ENCODE data around the gene SPAAR. TPM values are rescaled to one million over a fixed set of nuclear protein-coding genes. Genes with fewer than 3 reads are reported as not detected.

Gene SPAAR
- total RNA-seq, 1 donor from 2014 or later = 4.0 TPM

- Histone ChIP-seq H3K4me1 (peaks cover 6 to 42% of the 10 kb centered on the region in 2 donors), H3K4me3 (no peak overlapping the region), H3K9me3 (no peaks in the 10 kb centered on the region), H3K36me3 (no peaks in the 10 kb centered on the region), H3K27me3 (no peaks in the 10 kb centered on the region), H3K27ac (peak overlapping the region; percentile 69 to 87)
- intact Hi-C loops (cut with DNase I) = loop anchor here (5.0 to 10.0 kb wide), 2 partner anchors 319 to 444 kb away; partner anchors contain the start of genes GNE and RUSC2
- DNase-seq (ENCODE audit: low spot score in 2 of 2) = no peak
- TF ChIP-seq CTCF (IDR thresholded peaks at IDR 0.05) = no peak
These were observed 29.4 kb downstream of the SPAAR start for GRCh38 chr9:35938474-35939356.

GRCh38 chr9:35939679-35940250 lies 30.5 kb downstream of the SPAAR start:
- DNase-seq (ENCODE audit: low spot score in 2 of 2) = no peak
- H3K27ac ChIP-seq = peak overlapping the region; percentile 24 to 69
- no peaks in the 10 kb centered on the region for H3K27me3 ChIP-seq
- TF ChIP-seq CTCF (IDR thresholded peaks at IDR 0.05) = no peak
- H3K9me3 ChIP-seq = no peaks in the 10 kb centered on the region
- peaks cover 6 to 38% of the 10 kb centered on the region in 2 donors for H3K4me1 ChIP-seq
- no peak overlapping the region for H3K4me3 ChIP-seq
- intact Hi-C loops (cut with DNase I) = loop anchor here (5.0 to 10.0 kb wide), 3 partner anchors 295 to 445 kb away; partner anchors contain the start of genes GNE and RUSC2
- H3K36me3 ChIP-seq = no peaks in the 10 kb centered on the region

- Histone ChIP-seq H3K27ac (peak overlapping the region in 1 of 2 donors; percentile 32), H3K4me3 (no peak overlapping the region), H3K27me3 (no peaks in the 10 kb centered on the region), H3K9me3 (no peaks in the 10 kb centered on the region), H3K36me3 (no peaks in the 10 kb centered on the region), H3K4me1 (peaks cover 11 to 40% of the 10 kb centered on the region in 2 donors)
- intact Hi-C loops (cut with DNase I) = loop anchor here (10.0 kb wide), 1 partner anchor 296 kb away; no protein-coding TSS in a partner anchor
- TF ChIP-seq CTCF (IDR thresholded peaks at IDR 0.05) = no peak
- DNase-seq (ENCODE audit: low spot score in 2 of 2) = no peak
These were observed 31.4 kb downstream of the SPAAR start for GRCh38 chr9:35940458-35941407.

GRCh38 chr9:35942286-35942685 lies 33.0 kb downstream of the SPAAR start:
- intact Hi-C loops (cut with DNase I) = loop anchor here (10.0 kb wide), 1 partner anchor 297 kb away; no protein-coding TSS in a partner anchor

More at GRCh38 chr9:35942286-35942685, 33.0 kb downstream of the SPAAR start:
- no peaks in the 10 kb centered on the region for H3K9me3 ChIP-seq
- no peak for TF ChIP-seq CTCF (IDR thresholded peaks at IDR 0.05)
- H3K27ac ChIP-seq = no peak overlapping the region
- peaks cover 11 to 39% of the 10 kb centered on the region in 2 donors for H3K4me1 ChIP-seq
- no peaks in the 10 kb centered on the region for H3K36me3 ChIP-seq
- no peak overlapping the region for H3K4me3 ChIP-seq
- DNase-seq (ENCODE audit: low spot score in 2 of 2) = no peak
- H3K27me3 ChIP-seq = no peaks in the 10 kb centered on the region
